ENCODE measurements around the gene MRPL57. TPM values are rescaled to one million over a fixed set of nuclear protein-coding genes. Genes with fewer than 3 reads are reported as not detected.
"Not testable (repeated sequence)": the region's sequence is repeated elsewhere in the genome, so short reads cannot be mapped to it uniquely, and the experiment has no call there.

Gene MRPL57
- total and polyA plus RNA-seq, 8 donors = 16.2 to 21.8 (median 17.9) TPM

DNA sequence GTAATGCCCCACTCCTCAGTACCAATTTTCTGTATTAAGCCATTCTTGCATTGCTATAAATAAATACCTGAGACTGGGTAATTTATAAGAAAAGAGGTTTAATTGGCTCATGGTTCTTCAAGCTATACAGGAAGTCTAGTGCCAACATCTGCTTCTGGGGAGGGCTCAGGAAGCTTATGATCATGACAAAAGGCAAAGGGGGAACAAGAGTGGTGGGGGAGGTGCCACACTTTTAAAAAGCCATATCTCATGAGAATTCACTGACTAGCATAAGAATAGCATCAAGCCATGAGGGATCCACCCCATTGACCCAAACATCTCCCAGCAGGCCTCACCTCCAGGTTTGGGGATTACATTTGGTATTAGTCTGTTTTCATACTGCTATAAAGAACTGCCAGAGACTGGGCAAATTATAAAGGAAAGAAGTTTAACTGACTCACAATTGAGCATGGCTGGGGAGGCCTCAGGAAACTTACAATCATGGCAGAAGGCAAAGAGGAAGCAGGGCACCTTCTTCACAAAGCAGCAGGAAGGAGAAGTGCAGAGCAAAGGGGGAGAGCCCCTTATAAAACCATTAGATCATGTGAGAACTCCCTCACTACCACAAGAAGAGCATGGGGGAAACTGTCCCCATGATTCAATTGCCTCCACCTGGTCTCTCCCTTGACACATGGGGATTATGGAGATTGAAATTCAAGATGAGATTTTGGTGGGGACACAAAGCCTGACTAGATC is 25.2 kb downstream of the MRPL57 start:
- H3K36me3 ChIP-seq; H3K4me1 ChIP-seq; DNase-seq; H3K27me3 ChIP-seq; ATAC-seq; H3K27ac ChIP-seq; H3K9me3 ChIP-seq; H3K4me3 ChIP-seq; intact Hi-C loops (cut with DNase I): not testable (repeated sequence)

DNA sequence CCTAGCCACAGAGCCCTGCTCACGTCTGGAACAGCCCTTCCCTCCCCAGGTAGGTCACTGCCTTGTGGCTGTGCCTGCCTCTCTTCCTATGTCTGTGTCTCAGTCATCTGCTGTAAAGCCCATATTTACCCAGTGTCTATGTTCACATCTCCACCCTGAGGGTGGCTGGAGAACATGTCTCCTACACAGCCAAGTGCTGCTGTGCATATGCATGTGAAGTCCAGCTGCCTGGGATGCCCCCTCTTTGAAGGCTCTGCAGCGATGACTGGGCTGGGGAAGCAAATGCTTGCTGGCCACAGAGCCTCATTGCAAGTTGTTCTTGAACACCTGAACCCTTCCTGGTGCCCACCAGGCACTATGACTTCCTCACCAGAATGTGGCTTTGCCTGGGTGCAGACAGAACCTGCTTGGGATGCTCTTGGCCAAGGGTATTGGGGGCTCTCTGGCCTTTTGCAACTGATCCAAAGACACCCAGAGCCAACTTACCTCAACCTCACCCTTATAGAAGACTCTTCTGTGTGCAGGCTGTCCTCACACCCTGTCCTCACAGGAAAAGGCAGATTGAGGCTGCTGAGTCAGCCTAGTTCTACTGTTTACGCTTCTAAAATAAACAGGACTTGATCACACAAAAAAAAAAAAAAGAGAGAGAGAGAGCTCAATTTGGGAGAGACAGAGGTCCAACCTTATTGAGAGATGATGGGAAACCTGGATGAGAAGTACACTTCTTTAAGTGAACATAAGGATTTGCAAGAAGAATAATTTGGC is 26.5 kb downstream of the MRPL57 start:
- no peak overlapping the region for H3K27ac ChIP-seq
- peaks cover 0 to 2% of the 10 kb centered on the region in 2 donors for H3K9me3 ChIP-seq
- TF ChIP-seq, protein P1, sequence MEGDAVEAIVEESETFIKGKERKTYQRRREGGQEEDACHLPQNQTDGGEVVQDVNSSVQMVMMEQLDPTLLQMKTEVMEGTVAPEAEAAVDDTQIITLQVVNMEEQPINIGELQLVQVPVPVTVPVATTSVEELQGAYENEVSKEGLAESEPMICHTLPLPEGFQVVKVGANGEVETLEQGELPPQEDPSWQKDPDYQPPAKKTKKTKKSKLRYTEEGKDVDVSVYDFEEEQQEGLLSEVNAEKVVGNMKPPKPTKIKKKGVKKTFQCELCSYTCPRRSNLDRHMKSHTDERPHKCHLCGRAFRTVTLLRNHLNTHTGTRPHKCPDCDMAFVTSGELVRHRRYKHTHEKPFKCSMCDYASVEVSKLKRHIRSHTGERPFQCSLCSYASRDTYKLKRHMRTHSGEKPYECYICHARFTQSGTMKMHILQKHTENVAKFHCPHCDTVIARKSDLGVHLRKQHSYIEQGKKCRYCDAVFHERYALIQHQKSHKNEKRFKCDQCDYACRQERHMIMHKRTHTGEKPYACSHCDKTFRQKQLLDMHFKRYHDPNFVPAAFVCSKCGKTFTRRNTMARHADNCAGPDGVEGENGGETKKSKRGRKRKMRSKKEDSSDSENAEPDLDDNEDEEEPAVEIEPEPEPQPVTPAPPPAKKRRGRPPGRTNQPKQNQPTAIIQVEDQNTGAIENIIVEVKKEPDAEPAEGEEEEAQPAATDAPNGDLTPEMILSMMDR (IDR thresholded peaks at IDR 0.05) = no peak
- no peak overlapping the region for H3K4me3 ChIP-seq
- no peaks in the 10 kb centered on the region for H3K27me3 ChIP-seq
- no peaks in the 10 kb centered on the region for H3K36me3 ChIP-seq
- H3K4me1 ChIP-seq = no peaks in the 10 kb centered on the region
- DNase-seq (no peak), ATAC-seq (no peak)
- intact Hi-C loops (cut with DNase I) = no loop called here

DNA sequence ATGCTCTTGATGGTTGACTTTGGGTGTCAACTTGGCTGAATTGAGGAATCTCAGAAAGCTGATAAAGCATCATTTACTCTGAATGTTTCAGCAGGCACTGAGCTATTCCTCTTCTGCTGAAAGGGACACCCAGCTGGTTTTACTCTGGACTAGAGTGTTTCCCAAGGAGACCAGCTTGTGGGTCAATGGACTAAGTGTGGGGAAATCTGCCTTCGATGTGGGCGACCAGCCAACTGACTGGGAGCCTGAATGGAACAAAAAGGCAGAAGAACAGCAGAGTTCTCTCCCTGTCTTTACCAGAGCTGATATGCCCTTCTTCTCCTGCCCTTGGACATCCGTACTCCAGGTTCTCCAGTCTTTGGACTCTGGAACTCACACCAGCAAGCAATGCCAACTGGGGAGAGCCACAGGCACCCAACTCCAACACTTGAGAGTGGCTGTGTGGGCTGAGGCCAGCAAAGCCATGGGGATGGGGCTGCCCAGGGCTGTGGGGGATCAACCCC is 32.2 kb downstream of the MRPL57 start:
- H3K36me3 ChIP-seq = no peaks in the 10 kb centered on the region
- peaks cover 0 to 4% of the 10 kb centered on the region in 2 donors for H3K9me3 ChIP-seq
- H3K4me3 ChIP-seq = no peak overlapping the region
- H3K27me3 ChIP-seq = peaks cover 0 to 5% of the 10 kb centered on the region in 2 donors
- ATAC-seq (no peak), DNase-seq (peak in 1 of 4 donors; percentile 25)
- H3K27ac ChIP-seq = no peak overlapping the region
- intact Hi-C loops (cut with DNase I) = no loop called here
- TF ChIP-seq, protein P1 (IDR thresholded peaks at IDR 0.05) = no peak
- no peaks in the 10 kb centered on the region for H3K4me1 ChIP-seq

DNA sequence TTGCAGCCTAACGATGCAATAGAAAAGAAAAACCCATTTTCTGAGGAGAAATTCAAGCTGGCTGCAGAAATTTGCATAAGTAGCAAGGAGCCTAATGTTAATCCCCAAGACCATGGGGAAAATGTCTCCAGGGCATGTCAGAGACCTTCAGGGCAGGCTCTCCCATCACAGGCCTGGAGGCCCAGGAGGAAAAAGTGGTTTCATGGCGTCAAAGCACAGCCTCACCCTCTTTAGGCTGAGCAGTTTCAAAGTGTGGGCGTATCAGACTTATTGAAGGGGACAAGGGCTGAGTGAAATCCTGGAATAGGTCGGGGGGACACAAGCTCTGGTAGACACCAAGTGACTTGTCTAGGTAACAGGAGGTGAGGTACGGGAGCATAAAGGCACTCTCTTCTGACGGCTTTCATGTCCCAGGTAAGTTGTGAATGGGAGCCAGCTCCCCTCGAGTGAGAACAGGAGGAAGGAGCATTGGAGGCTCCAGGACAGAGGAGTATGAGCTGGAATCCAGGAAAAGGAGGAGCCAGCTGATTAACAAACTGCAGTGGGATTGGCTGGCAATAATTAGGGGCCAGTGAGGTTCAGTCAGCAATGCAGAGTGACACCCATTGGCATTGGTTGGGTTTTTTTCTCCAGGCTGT is 35.8 kb downstream of the MRPL57 start:
- DNase-seq = no peak
- TF ChIP-seq, protein P1 (IDR thresholded peaks at IDR 0.05) = no peak
- intact Hi-C loops (cut with DNase I) = no loop called here
- no peaks in the 10 kb centered on the region for H3K4me1 ChIP-seq
- H3K27ac ChIP-seq = no peak overlapping the region
- H3K27me3 ChIP-seq = peaks cover 0 to 5% of the 10 kb centered on the region in 2 donors
- H3K9me3 ChIP-seq = peaks cover 0 to 4% of the 10 kb centered on the region in 2 donors
- H3K36me3 ChIP-seq = no peaks in the 10 kb centered on the region
- no peak overlapping the region for H3K4me3 ChIP-seq
- ATAC-seq = no peak

DNA sequence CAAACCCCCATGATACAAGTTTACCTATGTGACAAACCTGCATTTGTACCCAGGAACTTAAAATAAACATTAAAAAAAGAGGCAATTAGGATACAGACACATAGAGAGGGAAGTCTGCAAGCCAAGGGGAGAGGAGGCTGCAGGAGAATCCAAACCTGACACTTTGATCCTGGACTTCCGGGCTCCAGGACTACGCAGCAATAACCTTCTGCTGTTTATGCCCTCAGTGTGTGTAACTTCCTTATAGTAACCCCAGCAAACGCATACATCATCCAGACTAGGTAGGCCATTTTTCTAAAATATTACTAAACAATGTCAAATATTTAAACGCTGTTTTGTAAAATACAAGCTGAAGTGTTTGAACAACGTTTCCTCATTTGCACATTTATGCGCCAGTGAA is 39.0 kb downstream of the MRPL57 start:
- H3K4me1 ChIP-seq; DNase-seq; ATAC-seq; H3K27ac ChIP-seq; H3K9me3 ChIP-seq; H3K4me3 ChIP-seq; intact Hi-C loops (cut with DNase I); H3K27me3 ChIP-seq; H3K36me3 ChIP-seq: not testable (repeated sequence)

DNA sequence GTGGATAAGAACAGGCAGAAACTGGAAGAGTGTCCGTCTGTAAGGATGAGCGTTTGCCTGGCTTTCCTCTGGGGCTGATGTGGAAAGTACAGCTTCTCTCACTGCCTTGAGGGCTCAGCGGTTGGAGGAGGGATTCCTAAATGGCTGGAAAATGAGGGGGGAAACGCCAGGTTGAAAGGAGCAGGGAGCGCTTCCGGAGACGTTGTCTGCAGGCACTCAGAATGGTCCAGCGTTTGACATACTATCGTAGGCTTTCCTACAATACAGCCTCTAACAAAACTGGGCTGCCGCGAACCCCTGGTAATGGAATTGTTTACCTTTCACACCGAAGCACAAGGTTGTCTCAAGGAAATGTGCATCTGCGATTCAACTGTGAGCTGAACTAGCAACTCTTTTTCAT is 39.9 kb downstream of the MRPL57 start:
- no peak overlapping the region for H3K27ac ChIP-seq
- TF ChIP-seq, protein P1 (IDR thresholded peaks at IDR 0.05) = no peak
- DNase-seq (no peak), ATAC-seq (no peak)
- H3K4me3 ChIP-seq = no peak overlapping the region
- H3K9me3 ChIP-seq = peaks cover 0 to 11% of the 10 kb centered on the region in 2 donors
- no peaks in the 10 kb centered on the region for H3K36me3 ChIP-seq
- peaks cover 0 to 5% of the 10 kb centered on the region in 2 donors for H3K27me3 ChIP-seq
- H3K4me1 ChIP-seq = no peaks in the 10 kb centered on the region
- intact Hi-C loops (cut with DNase I) = no loop called here

All from left lung (tissue), 10 donors.